MCF 10A (cell line): ENCODE data around the gene TCIRG1. TPM values are rescaled to one million over a fixed set of nuclear protein-coding genes. Genes with fewer than 3 reads are reported as not detected.

ENCODE experiments used
- BruUV-seq: library from RNA; stranded (reverse); fragments of 400-500 nt; replicated peaks from 2 replicates; lab custom pipeline; 2021; lab: Mats Ljungman, UMichigan
- CTCF ChIA-PET: fragments of 300-600 bp; sonication (Branson Sonifier 250); formaldehyde crosslinking; extraction: SDS; loops from one replicate; lab custom pipeline; 2021; ENCODE audit warnings: antibody characterized with exemption, inconsistent platforms; lab: Yijun Ruan, JAX
- POLR2A ChIA-PET: fragments of 300-600, 350-650 bp; sonication (Branson Sonifier 250); formaldehyde crosslinking; extraction: SDS; loops from one replicate; lab custom pipeline; 2020; ENCODE audit warnings: antibody characterized with exemption, inconsistent platforms; lab: Yijun Ruan, JAX
- DNase-seq: peaks from one replicate; pipeline ENCODE4 v3.0.0-alpha.2; 2018; ENCODE audit not compliant: unreplicated experiment
- H3K27ac Mint-ChIP-seq: one replicate; pipeline ENCODE4 v1.8.0; 2022; ENCODE audit warnings: mild to moderate bottlenecking, low read depth, mixed read lengths; ENCODE audit not compliant: unreplicated experiment
- H3K27me3 Mint-ChIP-seq: one replicate; pipeline ENCODE4 v1.8.0; 2022; ENCODE audit warnings: mixed read lengths; ENCODE audit not compliant: insufficient read depth, unreplicated experiment
- H3K36me3 Mint-ChIP-seq: one replicate; pipeline ENCODE4 v1.8.0; 2022; ENCODE audit warnings: mild to moderate bottlenecking, moderate library complexity, mixed read lengths; ENCODE audit not compliant: insufficient read depth, unreplicated experiment
- H3K4me1 Mint-ChIP-seq: one replicate; pipeline ENCODE4 v1.8.0; 2022; ENCODE audit warnings: mixed read lengths; ENCODE audit not compliant: insufficient read depth, unreplicated experiment
- H3K4me3 Mint-ChIP-seq: one replicate; pipeline ENCODE4 v1.8.0; 2022; ENCODE audit warnings: mild to moderate bottlenecking, moderate library complexity, mixed read lengths; ENCODE audit not compliant: unreplicated experiment
- H3K9me3 Mint-ChIP-seq: one replicate; pipeline ENCODE4 v1.8.0; 2022; ENCODE audit warnings: mixed read lengths; ENCODE audit not compliant: unreplicated experiment
- intact Hi-C: fragments of 100-400 bp; cut with micrococcal nuclease; formaldehyde crosslinking; loops from 2 replicates; pipeline ENCODE4 v1.14.1; 2022
- total RNA-seq: library from RNA; stranded (reverse); gene quantifications from 2 replicates; pipeline ENCODE4 v1.2.3, GENCODE V29; 2022
- TF ChIP-seq, protein P1 (sequence below): fragments of 200-600 bp; IDR thresholded peaks from one replicate; pipeline ENCODE4 v1.8.0; 2022; ENCODE audit warnings: antibody characterized with exemption, mild to moderate bottlenecking; ENCODE audit not compliant: unreplicated experiment

Gene TCIRG1
- total RNA-seq, 1 experiment from 2014 or later: 12.3 TPM

DNA sequence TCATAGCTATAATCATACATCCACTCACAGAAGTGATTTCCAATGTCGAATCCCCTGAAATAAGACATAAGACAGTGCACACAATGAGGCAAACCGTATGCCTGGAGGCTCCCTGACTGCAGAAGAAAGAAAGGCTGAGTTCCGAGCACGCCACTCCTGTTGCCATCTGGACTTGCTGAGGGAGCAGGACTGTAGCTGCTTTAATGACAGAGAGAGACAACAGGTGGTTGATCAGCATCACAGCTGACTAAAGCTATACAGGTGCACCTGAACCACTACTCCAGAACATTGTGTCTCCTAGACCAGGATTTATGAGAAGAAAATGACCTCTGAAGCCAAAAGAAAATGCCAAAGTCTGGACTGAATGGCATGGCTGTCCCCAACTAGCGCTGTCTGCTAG lies 27.0 kb downstream of the TCIRG1 start:
- POLR2A ChIA-PET: no interaction called here
- CTCF ChIA-PET: interaction anchor here (0.6 kb wide), 1 partner anchor 722 kb away, joined by 3 read pairs; no protein-coding TSS in a partner anchor
- DNase-seq: no peak
- intact Hi-C loops: no loop called here
- Mint-ChIP-seq H3K27ac (no peak overlapping the region), H3K27me3 (no peaks in the 10 kb centered on the region), H3K36me3 (peaks cover 28% of the 10 kb centered on the region), H3K4me1 (no peaks in the 10 kb centered on the region), H3K9me3 (no peaks in the 10 kb centered on the region), H3K4me3 (no peak overlapping the region)
- no TSS peak for BruUV-seq
- TF ChIP-seq, protein P1, sequence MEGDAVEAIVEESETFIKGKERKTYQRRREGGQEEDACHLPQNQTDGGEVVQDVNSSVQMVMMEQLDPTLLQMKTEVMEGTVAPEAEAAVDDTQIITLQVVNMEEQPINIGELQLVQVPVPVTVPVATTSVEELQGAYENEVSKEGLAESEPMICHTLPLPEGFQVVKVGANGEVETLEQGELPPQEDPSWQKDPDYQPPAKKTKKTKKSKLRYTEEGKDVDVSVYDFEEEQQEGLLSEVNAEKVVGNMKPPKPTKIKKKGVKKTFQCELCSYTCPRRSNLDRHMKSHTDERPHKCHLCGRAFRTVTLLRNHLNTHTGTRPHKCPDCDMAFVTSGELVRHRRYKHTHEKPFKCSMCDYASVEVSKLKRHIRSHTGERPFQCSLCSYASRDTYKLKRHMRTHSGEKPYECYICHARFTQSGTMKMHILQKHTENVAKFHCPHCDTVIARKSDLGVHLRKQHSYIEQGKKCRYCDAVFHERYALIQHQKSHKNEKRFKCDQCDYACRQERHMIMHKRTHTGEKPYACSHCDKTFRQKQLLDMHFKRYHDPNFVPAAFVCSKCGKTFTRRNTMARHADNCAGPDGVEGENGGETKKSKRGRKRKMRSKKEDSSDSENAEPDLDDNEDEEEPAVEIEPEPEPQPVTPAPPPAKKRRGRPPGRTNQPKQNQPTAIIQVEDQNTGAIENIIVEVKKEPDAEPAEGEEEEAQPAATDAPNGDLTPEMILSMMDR: no peak

DNA sequence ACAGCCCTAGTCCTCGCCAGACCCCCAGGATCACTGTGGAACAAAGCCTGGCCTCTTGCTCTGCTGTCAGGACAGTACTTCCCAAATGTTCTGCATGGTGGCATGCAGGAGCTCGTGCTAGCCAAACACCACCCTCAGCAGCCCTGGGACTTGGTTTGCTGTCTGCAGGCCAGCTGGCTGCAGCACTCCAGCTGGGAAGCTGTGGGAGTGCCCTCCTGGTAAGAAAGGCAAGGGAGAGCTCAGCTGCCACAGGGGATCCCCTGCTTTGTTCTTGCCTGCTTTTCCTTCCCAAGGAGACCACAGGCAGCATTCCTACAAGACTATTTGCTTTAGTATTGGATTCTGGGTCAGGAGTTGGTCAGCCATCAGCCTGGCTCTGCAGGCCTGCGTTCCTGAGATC lies 27.9 kb downstream of the TCIRG1 start:
- DNase-seq: no peak
- no peak overlapping the region for H3K27ac Mint-ChIP-seq
- intact Hi-C loops: no loop called here
- H3K4me1 Mint-ChIP-seq: no peaks in the 10 kb centered on the region
- ChIA-PET POLR2A (no interaction called here), CTCF (no interaction called here)
- TF ChIP-seq, protein P1: no peak
- BruUV-seq: no TSS peak
- H3K4me3 Mint-ChIP-seq: no peak overlapping the region
- H3K9me3 Mint-ChIP-seq: no peaks in the 10 kb centered on the region
- no peaks in the 10 kb centered on the region for H3K27me3 Mint-ChIP-seq
- H3K36me3 Mint-ChIP-seq: peaks cover 26% of the 10 kb centered on the region

DNA sequence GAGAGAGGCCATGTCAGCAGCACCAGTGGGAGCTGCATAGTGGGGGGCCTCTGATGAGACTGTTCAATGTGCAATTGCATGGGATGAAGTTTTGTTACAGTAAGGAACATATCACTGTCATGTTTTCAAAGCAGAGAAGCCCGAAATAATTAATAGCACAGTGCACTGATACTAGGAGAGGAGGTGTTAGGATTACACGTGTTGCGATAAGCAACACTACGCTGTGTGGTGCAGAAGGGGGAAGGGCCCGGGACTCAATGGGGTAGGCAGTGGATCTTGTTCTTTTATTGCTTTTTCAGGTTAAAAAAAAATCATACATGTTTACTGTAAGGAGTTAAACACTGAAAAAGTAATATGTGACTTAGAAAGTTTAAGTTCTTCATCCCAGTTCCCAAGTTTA lies 29.2 kb downstream of the TCIRG1 start:
- TF ChIP-seq, protein P1: no peak
- peaks cover 26% of the 10 kb centered on the region for H3K36me3 Mint-ChIP-seq
- no peaks in the 10 kb centered on the region for H3K27me3 Mint-ChIP-seq
- H3K4me3 Mint-ChIP-seq: no peak overlapping the region
- intact Hi-C loops: no loop called here
- ChIA-PET POLR2A (no interaction called here), CTCF (no interaction called here)
- H3K4me1 Mint-ChIP-seq: no peaks in the 10 kb centered on the region
- H3K27ac Mint-ChIP-seq: no peak overlapping the region
- BruUV-seq: no TSS peak
- no peak for DNase-seq
- no peaks in the 10 kb centered on the region for H3K9me3 Mint-ChIP-seq

DNA sequence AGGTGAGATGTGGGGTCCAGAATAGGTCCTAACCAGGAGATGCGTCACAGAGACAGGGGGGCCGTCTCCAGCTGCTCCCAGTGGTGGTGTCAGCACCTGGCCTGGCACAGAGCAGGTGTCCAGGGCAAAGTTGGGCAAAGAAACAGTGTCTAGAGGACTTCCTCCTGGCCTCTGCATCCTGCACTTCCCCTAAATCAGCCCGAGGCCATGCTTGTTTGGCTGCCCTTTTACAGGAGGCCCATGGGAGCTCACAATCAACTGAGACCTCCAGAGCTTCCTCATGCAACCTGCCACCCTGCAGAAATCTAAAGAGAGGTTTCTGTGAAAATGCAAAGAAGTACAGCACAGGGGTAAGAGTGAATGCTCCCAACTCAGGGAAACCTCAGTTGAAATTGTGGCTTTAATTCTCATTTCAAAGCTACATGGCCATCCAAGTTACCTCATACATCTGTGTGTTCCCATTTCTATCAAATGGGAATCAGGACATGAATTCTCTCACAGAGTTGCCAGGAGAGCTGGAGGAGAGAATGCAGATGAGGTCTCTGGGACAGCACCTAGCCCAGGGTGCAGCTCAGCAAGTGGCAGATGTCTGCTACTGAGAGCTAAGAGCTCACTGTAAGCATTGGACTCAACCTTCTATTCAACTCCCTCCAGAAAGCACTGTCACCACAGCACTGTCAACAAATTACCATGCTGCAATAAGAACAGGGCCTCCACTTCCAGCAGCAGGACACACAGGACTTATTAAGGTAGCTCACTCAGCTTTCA lies 32.6 kb downstream of the TCIRG1 start:
- H3K36me3 Mint-ChIP-seq: peaks cover 26% of the 10 kb centered on the region
- H3K27me3 Mint-ChIP-seq: no peaks in the 10 kb centered on the region
- CTCF ChIA-PET: interaction anchor here (0.6 to 0.7 kb wide), 2 partner anchors 28 to 50 kb away, joined by 3 read pairs; no protein-coding TSS in a partner anchor

More for the DNA sequence above, 32.6 kb downstream of the TCIRG1 start:
- BruUV-seq: no TSS peak
- TF ChIP-seq, protein P1: no peak
- no peak for DNase-seq
- Mint-ChIP-seq H3K4me3 (no peak overlapping the region), H3K27ac (no peak overlapping the region), H3K4me1 (no peaks in the 10 kb centered on the region), H3K9me3 (no peaks in the 10 kb centered on the region)
- POLR2A ChIA-PET: interaction anchor here (0.9 kb wide), 1 partner anchor 10 kb away, joined by 3 read pairs; no protein-coding TSS in a partner anchor
- intact Hi-C loops: no loop called here
